Activated naive CD8-positive, alpha-beta T cell treated with anti-CD3 and anti-CD28 coated beads, Interleukin-2, amount 50 U/mL, for 16 hours (primary cell): ENCODE data around the gene KCTD10.
"Not testable (repeated sequence)": the region's sequence is repeated elsewhere in the genome, so short reads cannot be mapped to it uniquely, and the experiment has no call there.

ENCODE experiments used
- DNase-seq: peaks from one replicate; pipeline ENCODE4 v3.0.0-alpha.2; 2020; ENCODE audit warnings: low read depth, low spot score

Gene KCTD10

GRCh38 chr12:109473526-109474270 lies 3.4 kb downstream of the KCTD10 start:
- not testable (repeated sequence) for DNase-seq

GRCh38 chr12:109473006-109473405 lies 4.1 kb downstream of the KCTD10 start:
- DNase-seq, result no peak

- no peak for DNase-seq
These were observed 7.6 kb downstream of the KCTD10 start for GRCh38 chr12:109469517-109469916.

GRCh38 chr12:109467978-109468676 lies 9.0 kb downstream of the KCTD10 start:
- DNase-seq, result no peak

- no peak for DNase-seq
These were observed 10.3 kb downstream of the KCTD10 start for GRCh38 chr12:109466821-109467220.

GRCh38 chr12:109466305-109466704 lies 10.8 kb downstream of the KCTD10 start:
- no peak for DNase-seq

- DNase-seq, result no peak
These were observed 12.3 kb downstream of the KCTD10 start for GRCh38 chr12:109464642-109465351.

GRCh38 chr12:109463756-109464155 lies 13.3 kb downstream of the KCTD10 start:
- no peak for DNase-seq

GRCh38 chr12:109462868-109463692 lies 14.0 kb downstream of the KCTD10 start:
- no peak for DNase-seq

GRCh38 chr12:109461846-109462756 lies 15.0 kb downstream of the KCTD10 start:
- no peak for DNase-seq

GRCh38 chr12:109461049-109461845 lies 15.9 kb downstream of the KCTD10 start:
- DNase-seq, result no peak

GRCh38 chr12:109460538-109460937 lies 16.6 kb downstream of the KCTD10 start:
- no peak for DNase-seq

- no peak for DNase-seq
These were observed 17.9 kb downstream of the KCTD10 start for GRCh38 chr12:109459247-109459646.

- DNase-seq, result no peak
These were observed 18.3 kb downstream of the KCTD10 start for GRCh38 chr12:109458771-109459208.

- no peak for DNase-seq
These were observed 19.0 kb downstream of the KCTD10 start for GRCh38 chr12:109458086-109458485.

- DNase-seq, result no peak
These were observed 21.4 kb downstream of the KCTD10 start for GRCh38 chr12:109455706-109456105.

- no peak for DNase-seq
These were observed 24.6 kb downstream of the KCTD10 start for GRCh38 chr12:109452489-109452888.

GRCh38 chr12:109451400-109451799 lies 25.7 kb downstream of the KCTD10 start:
- no peak for DNase-seq

- DNase-seq, result no peak
These were observed 26.1 kb downstream of the KCTD10 start for GRCh38 chr12:109450980-109451379.
